PC-3 (cell line): ENCODE results near the gene SSU72. TPM values are rescaled to one million over a fixed set of nuclear protein-coding genes. Genes with fewer than 3 reads are reported as not detected.

Experiments used
- ATAC-seq: fragments of 200-7000 bp; cut with Tn5 transposase; 2 replicates; pipeline ENCODE4 v1.9.1; 2020; ENCODE audit warnings: mild to moderate bottlenecking, moderate library complexity
- BruUV-seq: library from RNA; stranded (reverse); fragments of 400-500 nt; replicated peaks from 2 replicates; lab custom pipeline; 2021; lab: Mats Ljungman, UMichigan
- CTCF ChIA-PET: fragments of 300-600 bp; sonication (Branson Sonifier 250); formaldehyde crosslinking; loops from one replicate; lab custom pipeline; 2022; ENCODE audit warnings: antibody characterized with exemption; lab: Charles Lee
- POLR2A ChIA-PET: fragments of 300-600 bp; sonication (Branson Sonifier 250); formaldehyde crosslinking; loops from one replicate; lab custom pipeline; 2022; ENCODE audit warnings: antibody characterized with exemption; ENCODE audit not compliant: unreplicated experiment; lab: Charles Lee
- DNase-seq: peaks from one replicate; pipeline ENCODE4 v3.0.0-alpha.2; 2015
- H2AFZ ChIP-seq: fragments of 300-600 bp; sonication (generic); 2 replicates; pipeline ENCODE4 v1.6.0; 2016; ENCODE audit warnings: antibody characterized with exemption, low read length
- H3F3A ChIP-seq: fragments of 300-600 bp; sonication (generic); one replicate; pipeline ENCODE4 v1.6.0; 2017; ENCODE audit warnings: antibody characterized with exemption, low read length, control low read depth, mild to moderate bottlenecking; ENCODE audit not compliant: unreplicated experiment
- H3K27ac ChIP-seq: fragments of 300-600 bp; sonication (generic); 2 replicates; pipeline ENCODE4 v1.5.1; 2016; ENCODE audit warnings: mild to moderate bottlenecking, low read length
- H3K27me3 ChIP-seq: fragments of 300-600 bp; sonication (generic); 2 replicates; pipeline ENCODE4 v1.6.1; 2016; ENCODE audit warnings: low read length, mixed read lengths
- H3K36me3 ChIP-seq: fragments of 300-600 bp; sonication (generic); 2 replicates; pipeline ENCODE4 v1.6.1; 2016; ENCODE audit warnings: low read depth, mixed run types, low read length, mixed read lengths
- H3K4me1 ChIP-seq: fragments of 300-600 bp; sonication (generic); 2 replicates; pipeline ENCODE4 v1.5.1; 2016; ENCODE audit warnings: low read length; ENCODE audit not compliant: insufficient read depth
- H3K4me2 ChIP-seq: fragments of 300-600 bp; sonication (generic); 2 replicates; pipeline ENCODE4 v1.6.0; 2016; ENCODE audit warnings: low read length
- H3K4me3 ChIP-seq: fragments of 300-600 bp; sonication (generic); 2 replicates; pipeline ENCODE4 v1.5.1; 2016; ENCODE audit warnings: mild to moderate bottlenecking, low read length, mixed read lengths
- H3K79me2 ChIP-seq: fragments of 300-600 bp; sonication (generic); 2 replicates; pipeline ENCODE4 v1.6.1; 2017; ENCODE audit warnings: low read length, mixed read lengths
- H3K9ac ChIP-seq: fragments of 300-600 bp; sonication (generic); 2 replicates; pipeline ENCODE4 v1.6.0; 2016; ENCODE audit warnings: mild to moderate bottlenecking, low read length
- H3K9me2 ChIP-seq: fragments of 300-600 bp; sonication (generic); replicated peaks from 2 replicates; pipeline ENCODE4 v1.6.1; 2016; ENCODE audit warnings: mixed run types, low read length, mixed read lengths
- H3K9me3 ChIP-seq: fragments of 300-600 bp; sonication (generic); 2 replicates; pipeline ENCODE4 v1.6.1; 2016; ENCODE audit warnings: low read length, mixed read lengths
- H4K20me1 ChIP-seq: fragments of 300-600 bp; sonication (generic); 2 replicates; pipeline ENCODE4 v1.6.1; 2016; ENCODE audit warnings: low read length, mixed read lengths
- EZH2 ChIP-seq: fragments of 300-600 bp; sonication (generic); IDR thresholded peaks from one replicate; pipeline ENCODE4 v1.6.1; 2017; ENCODE audit warnings: antibody characterized with exemption, mild to moderate bottlenecking, low read length; ENCODE audit not compliant: unreplicated experiment
- EZH2phosphoT487 ChIP-seq: fragments of 300-600 bp; sonication (generic); IDR thresholded peaks from 2 replicates; pipeline ENCODE4 v1.6.1; 2018; ENCODE audit warnings: mild to moderate bottlenecking, antibody characterized with exemption, low read length, borderline replicate concordance
- intact Hi-C: fragments of 100-400 bp; cut with micrococcal nuclease; formaldehyde crosslinking; loops from 2 replicates; pipeline ENCODE4 v1.9.0; 2023
- total RNA-seq: library from RNA; depleted of rRNA; stranded (reverse); fragments of >200 nt; gene quantifications from 2 replicates; pipeline ENCODE4 v1.2.3, GENCODE V29; 2014
- TF ChIP-seq, protein P1 (sequence below): fragments of 300-600 bp; sonication (generic); conservative IDR thresholded peaks from 2 replicates; pipeline ENCODE4 v1.5.1; 2017; ENCODE audit warnings: antibody characterized with exemption, low read depth, mild to moderate bottlenecking, low read length

The SSU72 gene
- total RNA-seq, 1 experiment from 2014 or later, result 283 TPM

DNA sequence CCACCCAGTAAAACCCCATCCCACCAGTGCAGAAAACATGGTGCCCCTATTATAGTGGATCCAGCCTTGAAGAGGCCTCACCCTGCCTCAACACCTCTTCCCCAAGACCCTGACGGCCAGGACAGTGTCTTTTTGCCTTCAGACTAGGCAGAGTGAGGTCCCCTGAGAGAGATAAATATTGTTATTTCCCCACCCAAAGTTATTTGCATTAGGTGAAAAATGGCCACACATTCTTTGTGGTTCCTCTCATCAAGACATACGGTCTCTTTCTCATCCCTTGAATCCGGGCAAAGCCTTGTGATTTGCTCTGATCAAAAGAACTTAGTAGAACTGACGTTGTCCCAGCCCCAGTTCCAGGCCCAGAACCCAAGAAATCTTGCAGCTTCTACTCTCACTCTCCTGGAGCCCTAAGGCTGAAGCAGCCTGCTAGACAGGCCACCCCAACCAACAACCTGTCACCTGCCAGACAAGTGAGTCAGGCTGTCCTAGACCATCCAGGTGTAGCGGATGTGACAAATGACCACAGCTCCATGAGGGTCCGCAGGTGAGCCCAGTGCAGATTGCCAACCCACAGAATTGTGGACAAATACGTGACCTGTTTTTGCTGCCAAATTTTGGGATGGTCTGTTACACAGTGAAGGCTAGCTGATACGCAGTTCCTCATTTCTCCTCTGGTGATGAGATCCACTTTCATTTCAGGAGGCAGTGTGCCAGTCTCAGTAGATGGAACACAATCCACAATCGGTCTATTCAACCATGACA is 8.1 kb upstream of the SSU72 start:
- DNase-seq (no peak), ATAC-seq (no peak)
- no TSS peak for BruUV-seq
- no peak overlapping the region for H3K27ac ChIP-seq
- no peaks in the 10 kb centered on the region for H3F3A ChIP-seq
- H3K4me1 ChIP-seq, result peaks cover 5% of the 10 kb centered on the region; the same call in 1 of the 2 replicates
- peaks cover 4% of the 10 kb centered on the region; the same call in 1 of the 2 replicates for H3K27me3 ChIP-seq
- no peak overlapping the region for H3K9ac ChIP-seq
- H3K9me3 ChIP-seq, result no peaks in the 10 kb centered on the region
- H3K9me2 ChIP-seq, result no peaks in the 10 kb centered on the region
- intact Hi-C loops, result no loop called here
- no peaks in the 10 kb centered on the region for H4K20me1 ChIP-seq
- ChIA-PET CTCF (no interaction called here), POLR2A (no interaction called here)
- TF ChIP-seq EZH2phosphoT487 (no peak), EZH2 (no peak)
- TF ChIP-seq, protein P1, sequence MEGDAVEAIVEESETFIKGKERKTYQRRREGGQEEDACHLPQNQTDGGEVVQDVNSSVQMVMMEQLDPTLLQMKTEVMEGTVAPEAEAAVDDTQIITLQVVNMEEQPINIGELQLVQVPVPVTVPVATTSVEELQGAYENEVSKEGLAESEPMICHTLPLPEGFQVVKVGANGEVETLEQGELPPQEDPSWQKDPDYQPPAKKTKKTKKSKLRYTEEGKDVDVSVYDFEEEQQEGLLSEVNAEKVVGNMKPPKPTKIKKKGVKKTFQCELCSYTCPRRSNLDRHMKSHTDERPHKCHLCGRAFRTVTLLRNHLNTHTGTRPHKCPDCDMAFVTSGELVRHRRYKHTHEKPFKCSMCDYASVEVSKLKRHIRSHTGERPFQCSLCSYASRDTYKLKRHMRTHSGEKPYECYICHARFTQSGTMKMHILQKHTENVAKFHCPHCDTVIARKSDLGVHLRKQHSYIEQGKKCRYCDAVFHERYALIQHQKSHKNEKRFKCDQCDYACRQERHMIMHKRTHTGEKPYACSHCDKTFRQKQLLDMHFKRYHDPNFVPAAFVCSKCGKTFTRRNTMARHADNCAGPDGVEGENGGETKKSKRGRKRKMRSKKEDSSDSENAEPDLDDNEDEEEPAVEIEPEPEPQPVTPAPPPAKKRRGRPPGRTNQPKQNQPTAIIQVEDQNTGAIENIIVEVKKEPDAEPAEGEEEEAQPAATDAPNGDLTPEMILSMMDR, result no peak
- no peak overlapping the region for H2AFZ ChIP-seq
- H3K36me3 ChIP-seq, result no peaks in the 10 kb centered on the region
- H3K79me2 ChIP-seq, result no peaks in the 10 kb centered on the region
- no peak overlapping the region for H3K4me3 ChIP-seq
- H3K4me2 ChIP-seq, result no peak overlapping the region

DNA sequence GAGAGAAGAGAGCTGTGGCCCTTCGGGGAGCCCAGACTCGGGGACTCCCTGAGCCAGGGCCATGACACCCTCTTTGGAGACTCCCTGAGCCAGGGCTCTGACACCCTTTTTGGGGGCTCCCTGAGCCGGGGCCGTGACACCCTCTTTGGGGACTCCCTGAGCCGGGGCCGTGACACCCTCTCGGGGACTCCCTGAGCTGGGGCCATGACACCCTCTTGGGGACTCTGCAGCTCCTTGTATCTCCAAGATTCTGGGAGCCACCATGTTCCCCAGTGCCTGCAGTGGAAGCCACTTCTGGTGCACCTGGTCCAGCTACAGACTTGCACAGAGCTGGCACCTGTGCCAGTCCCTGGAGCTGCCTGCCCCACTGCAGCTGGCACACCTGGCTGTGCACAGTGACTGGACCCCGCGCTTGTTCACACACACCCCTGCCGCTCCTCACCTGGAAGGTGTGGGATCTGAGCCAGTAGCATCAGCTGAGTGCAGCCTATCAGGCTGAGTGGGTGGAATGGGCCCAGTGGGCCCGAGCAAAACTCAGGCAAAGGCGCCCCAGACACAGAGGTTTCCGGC is 3.8 kb upstream of the SSU72 start:
- ATAC-seq (no peak), DNase-seq (no peak)
- intact Hi-C loops, result no loop called here
- H2AFZ ChIP-seq, result no peak overlapping the region
- peaks cover 16% of the 10 kb centered on the region for H3K79me2 ChIP-seq
- no peaks in the 10 kb centered on the region for H4K20me1 ChIP-seq
- H3K4me1 ChIP-seq, result peaks cover 10% of the 10 kb centered on the region
- H3K4me3 ChIP-seq, result no peak overlapping the region
- H3K9me3 ChIP-seq, result no peaks in the 10 kb centered on the region
- TF ChIP-seq, protein P1, result no peak
- TF ChIP-seq EZH2phosphoT487 (no peak), EZH2 (no peak)
- CTCF ChIA-PET, result no interaction called here
- no peak overlapping the region for H3K27ac ChIP-seq
- no peaks in the 10 kb centered on the region for H3K9me2 ChIP-seq
- H3F3A ChIP-seq, result no peaks in the 10 kb centered on the region
- BruUV-seq, result no TSS peak
- H3K27me3 ChIP-seq, result peaks cover 4% of the 10 kb centered on the region; the same call in 1 of the 2 replicates
- POLR2A ChIA-PET, result no interaction called here
- H3K9ac ChIP-seq, result no peak overlapping the region
- no peak overlapping the region for H3K4me2 ChIP-seq
- no peaks in the 10 kb centered on the region for H3K36me3 ChIP-seq
